H1 (cell line): ENCODE data around the gene GALNT2. TPM values are rescaled to one million over a fixed set of nuclear protein-coding genes. Genes with fewer than 3 reads are reported as not detected.

Source experiments
- CTCF ChIA-PET: fragments of 300-600 bp; sonication (Branson Sonifier 250); formaldehyde crosslinking; loops from one replicate; lab custom pipeline; 2021; ENCODE audit not compliant: partially characterized antibody; lab: Charles Lee
- POLR2A ChIA-PET: fragments of 300-600 bp; sonication (Branson Sonifier 250); formaldehyde crosslinking; loops from one replicate; lab custom pipeline; 2021; ENCODE audit warnings: inconsistent platforms; ENCODE audit not compliant: partially characterized antibody; lab: Charles Lee
- DNase-seq, 2 experiments: peaks; one replicate each; pipeline versions ENCODE4 v3.0.0 to v3.0.0-alpha.2; 2010 to 2022; ENCODE audit warnings: low spot score in 2 of 2, low read depth in 1 of 2, mixed read lengths in 1 of 2
- FAIRE-seq: peaks from 2 replicates; lab custom pipeline; 2011; peaks lifted over from hg19 to GRCh38; lab: Jason Lieb, UNC
- H2AFZ ChIP-seq: 2 replicates; pipeline ENCODE4 v1.8.1; 2012; ENCODE audit warnings: low read length, inconsistent platforms
- H2AK5ac ChIP-seq: 2 replicates; pipeline ENCODE4 v1.6.1; 2013; ENCODE audit warnings: low read depth, low read length
- H2BK120ac ChIP-seq: replicated peaks from 2 replicates; pipeline ENCODE3; 2013; ENCODE audit warnings: low read depth, low read length, inconsistent platforms
- H2BK12ac ChIP-seq: 2 replicates; pipeline ENCODE4 v1.6.1; 2013; ENCODE audit warnings: low read depth, low read length
- H2BK15ac ChIP-seq: 2 replicates; pipeline ENCODE4 v1.6.1; 2013; ENCODE audit warnings: low read length
- H2BK20ac ChIP-seq: 2 replicates; pipeline ENCODE4 v1.6.1; 2013; ENCODE audit warnings: low read length
- H2BK5ac ChIP-seq: 2 replicates; pipeline ENCODE4 v1.6.1; 2013; ENCODE audit warnings: low read depth, low read length
- H3K14ac ChIP-seq: 2 replicates; pipeline ENCODE4 v1.6.1; 2013; ENCODE audit warnings: inconsistent platforms; ENCODE audit not compliant: insufficient read length
- H3K18ac ChIP-seq: 2 replicates; pipeline ENCODE4 v1.6.1; 2013; ENCODE audit warnings: low read length; ENCODE audit errors: extremely low read depth
- H3K23ac ChIP-seq: 2 replicates; pipeline ENCODE4 v1.6.1; 2013; ENCODE audit warnings: inconsistent platforms; ENCODE audit not compliant: insufficient read length
- H3K23me2 ChIP-seq: 2 replicates; pipeline ENCODE4 v1.6.1; 2013; ENCODE audit warnings: low read depth, low read length
- H3K27ac ChIP-seq: 2 replicates; pipeline ENCODE4 v1.6.1; 2011; ENCODE audit warnings: low read depth, low read length, inconsistent platforms
- H3K27me3 ChIP-seq, 4 experiments: replicated peaks in 1 of 4; 1 replicate in 1 of 4; 2 replicates in 3 of 4; pipeline versions ENCODE4 v1.6.1 to v1.8.1; 2011 to 2013; ENCODE audit warnings: low read length in 3 of 4, mild to moderate bottlenecking in 3 of 4, inconsistent platforms in 2 of 4, mixed read lengths in 2 of 4, moderate library complexity in 1 of 4; ENCODE audit not compliant: control insufficient read depth in 3 of 4, insufficient read depth in 3 of 4; ENCODE audit errors: extremely low read depth in 1 of 4
- H3K36me3 ChIP-seq, 4 experiments: 2 replicates each; pipeline versions ENCODE4 v1.6.1 to v1.8.1; 2011 to 2013; ENCODE audit warnings: mild to moderate bottlenecking in 4 of 4, low read length in 3 of 4, moderate library complexity in 2 of 4, control low read depth in 1 of 4, inconsistent platforms in 1 of 4; ENCODE audit not compliant: insufficient read depth in 4 of 4, control insufficient read depth in 2 of 4
- H3K4ac ChIP-seq: replicated peaks from 2 replicates; pipeline ENCODE3; 2013; ENCODE audit warnings: low read length, low read depth, mixed read lengths, inconsistent platforms; ENCODE audit not compliant: insufficient read length
- H3K4me1 ChIP-seq, 4 experiments: replicated peaks in 1 of 4; 1 replicate in 1 of 4; 2 replicates in 3 of 4; pipeline versions ENCODE4 v1.6.1 to v1.8.1; 2011 to 2013; ENCODE audit warnings: low read length in 3 of 4, inconsistent platforms in 2 of 4, mixed read lengths in 1 of 4; ENCODE audit not compliant: insufficient read depth in 4 of 4, control insufficient read depth in 3 of 4
- H3K4me2 ChIP-seq, 2 experiments: 2 replicates each; pipeline versions ENCODE4 v1.6.1 to v1.8.1; 2011 to 2013; ENCODE audit warnings: low read depth in 2 of 2, low read length in 2 of 2, control low read depth in 1 of 2, inconsistent platforms in 1 of 2, mild to moderate bottlenecking in 1 of 2; ENCODE audit not compliant: insufficient read depth in 1 of 2
- H3K4me3 ChIP-seq, 4 experiments: fragments of 200-600, 300-600 bp in 1 of 4; sonication (generic), shearing (Covaris generic), sonication (Bioruptor Twin) in 1 of 4; 2 replicates each; pipeline versions ENCODE4 v1.5.1 to v1.8.1; 2011 to 2016; ENCODE audit warnings: low read length in 4 of 4, low read depth in 3 of 4, control low read depth in 2 of 4, inconsistent platforms in 2 of 4, mild to moderate bottlenecking in 2 of 4, mixed read lengths in 1 of 4, moderate library complexity in 1 of 4; ENCODE audit not compliant: insufficient read depth in 2 of 4; ENCODE audit errors: extremely low read depth in 1 of 4
- H3K56ac ChIP-seq: replicated peaks from 2 replicates; pipeline ENCODE3; 2013; ENCODE audit warnings: low read depth, mild to moderate bottlenecking, mixed read lengths, low read length, inconsistent platforms; ENCODE audit not compliant: insufficient read length
- H3K79me1 ChIP-seq: 2 replicates; pipeline ENCODE4 v1.6.1; 2013; ENCODE audit warnings: low read depth, low read length, control low read depth
- H3K79me2 ChIP-seq, 2 experiments: 2 replicates each; pipeline versions ENCODE4 v1.6.1 to v1.8.1; 2012 to 2013; ENCODE audit warnings: low read length in 2 of 2, mild to moderate bottlenecking in 2 of 2, inconsistent platforms in 1 of 2; ENCODE audit not compliant: insufficient read depth in 2 of 2, control insufficient read depth in 1 of 2
- H3K9ac ChIP-seq, 4 experiments: replicated peaks in 1 of 4; 1 replicate in 1 of 4; 2 replicates in 3 of 4; pipeline versions ENCODE4 v1.6.1 to v1.8.1; 2011 to 2013; ENCODE audit warnings: low read depth in 3 of 4, low read length in 3 of 4, control low read depth in 2 of 4, mild to moderate bottlenecking in 2 of 4, moderate library complexity in 2 of 4, inconsistent platforms in 1 of 4; ENCODE audit errors: extremely low read depth in 1 of 4
- H3K9me3 ChIP-seq, 2 experiments: 2 replicates each; pipeline versions ENCODE4 v1.6.1 to v1.8.1; 2012 to 2013; ENCODE audit warnings: mild to moderate bottlenecking in 2 of 2, moderate library complexity in 2 of 2, control low read depth in 1 of 2, inconsistent platforms in 1 of 2, low read depth in 1 of 2, low read length in 1 of 2, mixed read lengths in 1 of 2; ENCODE audit not compliant: insufficient read depth in 2 of 2
- H4K20me1 ChIP-seq, 2 experiments: replicated peaks in 1 of 2; 2 replicates each; pipeline versions ENCODE3 to v1.8.1; 2011 to 2013; ENCODE audit warnings: inconsistent platforms in 2 of 2, low read length in 2 of 2, mild to moderate bottlenecking in 1 of 2; ENCODE audit not compliant: insufficient read depth in 2 of 2, control insufficient read depth in 1 of 2
- H4K5ac ChIP-seq: 2 replicates; pipeline ENCODE4 v1.6.1; 2013; ENCODE audit warnings: low read length, low read depth, mixed read lengths, inconsistent platforms; ENCODE audit not compliant: insufficient read length
- H4K8ac ChIP-seq: 2 replicates; pipeline ENCODE4 v1.8.0; 2013; ENCODE audit warnings: mild to moderate bottlenecking, moderate library complexity, low read length, inconsistent platforms; ENCODE audit not compliant: insufficient read depth; ENCODE audit errors: extremely low read depth
- H4K91ac ChIP-seq: replicated peaks from 2 replicates; pipeline ENCODE3; 2013; ENCODE audit warnings: low read length, mixed read lengths, inconsistent platforms; ENCODE audit not compliant: insufficient read length
- NANOG ChIP-seq: IDR thresholded peaks from 2 replicates; pipeline ENCODE4 v1.6.1; 2011; ENCODE audit warnings: low read length, low read depth, mild to moderate bottlenecking, inconsistent platforms; ENCODE audit not compliant: insufficient read depth, poor library complexity, severe bottlenecking
- POLR2AphosphoS5 ChIP-seq: IDR thresholded peaks from 2 replicates; pipeline ENCODE4 v1.6.1; 2011; ENCODE audit warnings: low read depth, low read length
- RAD21 ChIP-seq, 2 experiments: IDR thresholded peaks in 1 of 2; conservative IDR thresholded peaks in 1 of 2; 2 replicates each; pipeline ENCODE4 v1.6.1; 2011; ENCODE audit warnings: low read depth in 2 of 2, low read length in 2 of 2, improper control_type of control experiment in 1 of 2, inconsistent platforms in 1 of 2, mild to moderate bottlenecking in 1 of 2, moderate library complexity in 1 of 2
- SP4 ChIP-seq: IDR thresholded peaks from 2 replicates; pipeline ENCODE4 v1.6.1; 2012; ENCODE audit warnings: low read length, inconsistent platforms
- SRF ChIP-seq: IDR thresholded peaks from 2 replicates; pipeline ENCODE4 v1.6.1; 2011; ENCODE audit warnings: mild to moderate bottlenecking, low read depth, low read length, moderate library complexity
- SUZ12 ChIP-seq: fragments of 200-600 bp; sonication (generic); IDR thresholded peaks from 2 replicates; pipeline ENCODE4 v1.6.1; 2012; ENCODE audit warnings: mild to moderate bottlenecking, inconsistent platforms, low read length, moderate library complexity, mixed read lengths
- WGBS, 2 experiments: shearing (Covaris generic) in 1 of 2; methylation state at CpG; one replicate each; pipeline versions ENCODE4 v1.1.6 to v1.1.7; 2013 to 2015; ENCODE audit warnings: low lambda C conversion rate in 2 of 2, mixed read lengths in 2 of 2, inconsistent platforms in 1 of 2, low coverage in 1 of 2, missing lambda C conversion rate in 1 of 2; ENCODE audit not compliant: insufficient replicate concordance in 2 of 2, insufficient coverage in 1 of 2, insufficient read length in 1 of 2; ENCODE audit errors: extremely low coverage in 1 of 2, missing lambda C conversion rate in 1 of 2; 5-methylcytosine and 5-hydroxymethylcytosine counted together
- polyA plus RNA-seq, 7 experiments: library from polyadenylated mRNA; depleted of rRNA in 3 of 7; stranded (reverse) in 5 of 7; unstranded in 2 of 7; fragments of >200 nt in 5 of 7; fragments of 200-250 nt in 2 of 7; gene quantifications; 1 replicate in 5 of 7; 2 replicates in 1 of 7; 4 replicates in 1 of 7; pipeline versions ENCODE4 v1.2.1 to v1.2.3, GENCODE V29; 2011 to 2013; ENCODE audit warnings: missing spikeins in 2 of 7, mixed read lengths in 2 of 7
- total RNA-seq: library from RNA; stranded (reverse); fragmentation: NEBNext Ultra II Directional; extraction: Animal tissue kit (Norgen Biotek cat#: 25700); gene quantifications from 2 replicates; pipeline ENCODE4 v1.2.1, GENCODE V29; 2021
- TF ChIP-seq, protein P1 (sequence below): IDR thresholded peaks from 2 replicates; pipeline ENCODE4 v1.6.1; 2012; ENCODE audit warnings: inconsistent platforms

GALNT2 gene
- total and polyA plus RNA-seq, 2 of the 8 experiments (the other 6 are each of a cell fraction or from before 2014, with no cell fraction given), result 34.5 to 75.3 TPM

- no peak overlapping the region for H3K4me3 ChIP-seq
- WGBS, 2 experiments, result 88% methylated on average over 6 of the region's 6 CpGs; no CpG with 5 or more reads in 1 of the 2 experiments
- H2AFZ ChIP-seq, result no peak overlapping the region
- no peaks in the 10 kb centered on the region for H3K23me2 ChIP-seq
- no peak overlapping the region for H2AK5ac ChIP-seq
- H3K79me1 ChIP-seq, result no peaks in the 10 kb centered on the region
- no peaks in the 10 kb centered on the region for H3K9me3 ChIP-seq
- H2BK15ac ChIP-seq, result no peak overlapping the region
- no peak overlapping the region for H3K27ac ChIP-seq
- no peak overlapping the region for H3K23ac ChIP-seq
- H3K14ac ChIP-seq, result no peak overlapping the region
- TF ChIP-seq SUZ12 (no peak), SP4 (no peak), SRF (no peak), NANOG (no peak), POLR2AphosphoS5 (no peak), RAD21 (IDR thresholded peaks at IDR 0.05 in 1 of 2, conservative IDR thresholded peaks at IDR 0.05 in 1 of 2; ENCODE audit: low read depth in 2 of 2, low read length in 2 of 2) (no peak)
- TF ChIP-seq, protein P1, sequence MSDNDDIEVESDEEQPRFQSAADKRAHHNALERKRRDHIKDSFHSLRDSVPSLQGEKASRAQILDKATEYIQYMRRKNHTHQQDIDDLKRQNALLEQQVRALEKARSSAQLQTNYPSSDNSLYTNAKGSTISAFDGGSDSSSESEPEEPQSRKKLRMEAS, result no peak
- H4K5ac ChIP-seq, result no peak overlapping the region
- CTCF ChIA-PET, result no interaction called here
- peaks cover 0 to 7% (median 5%) of the 10 kb centered on the region in 4 experiments; a peak in 5 of 7 replicates for H3K4me1 ChIP-seq
- H3K36me3 ChIP-seq, result no peaks in the 10 kb centered on the region
- no peak overlapping the region for H4K91ac ChIP-seq
- no peak overlapping the region for H3K9ac ChIP-seq
- no peak overlapping the region for H2BK5ac ChIP-seq
- H2BK120ac ChIP-seq, result no peak overlapping the region
- H4K20me1 ChIP-seq, result no peaks in the 10 kb centered on the region
- no peak overlapping the region for H3K4ac ChIP-seq
- H4K8ac ChIP-seq, result no peak overlapping the region
- no peak overlapping the region for H3K4me2 ChIP-seq
- no peak overlapping the region for H2BK20ac ChIP-seq
- H3K27me3 ChIP-seq, result no peaks in the 10 kb centered on the region; a peak in 1 of 7 replicates
- DNase-seq (no peak), FAIRE-seq (no peak)
- POLR2A ChIA-PET, result no interaction called here
- no peak overlapping the region for H2BK12ac ChIP-seq
- H3K18ac ChIP-seq, result no peak overlapping the region
- no peaks in the 10 kb centered on the region for H3K79me2 ChIP-seq
- H3K56ac ChIP-seq, result no peak overlapping the region
Measured at GRCh38 chr1:230032516-230033281, 34.3 kb upstream of the GALNT2 start.
